Gastroesophageal sphincter (tissue), 4 donors: ENCODE measurements around the gene IL9. TPM values are rescaled to one million over a fixed set of nuclear protein-coding genes. Genes with fewer than 3 reads are reported as not detected.

Source experiments
- ATAC-seq: fragments of 150-250 bp; one replicate; pipeline ENCODE4 v1.9.1; 2016; ENCODE audit warnings: mild to moderate bottlenecking, moderate library complexity
- H3K27ac ChIP-seq, 4 donors: fragments of 200-600 bp; sonication (generic) in 3 of 4; 1 replicate in 3 of 4; 2 replicates in 1 of 4; pipeline ENCODE4 v1.5.1; 2016 to 2019
- H3K27me3 ChIP-seq: fragments of 200-600 bp; sonication (generic); one replicate; pipeline ENCODE4 v1.5.1; 2019
- H3K36me3 ChIP-seq, 2 donors: fragments of 200-600 bp; sonication (generic); one replicate each; pipeline ENCODE4 v1.5.1; 2019; ENCODE audit warnings: control low read depth in 1 of 2
- H3K4me1 ChIP-seq, 3 donors: fragments of 200-600 bp; sonication (generic); 1 replicate in 2 of 3; 2 replicates in 1 of 3; pipeline ENCODE4 v1.5.1; 2016 to 2019; ENCODE audit warnings: control low read depth in 2 of 3
- H3K4me3 ChIP-seq, 2 donors: fragments of 200-600 bp; sonication (generic); one replicate each; pipeline ENCODE4 v1.5.1; 2019; ENCODE audit warnings: mild to moderate bottlenecking in 1 of 2, moderate library complexity in 1 of 2
- H3K9me3 ChIP-seq, 3 donors: fragments of 200-600 bp; sonication (generic); one replicate each; pipeline ENCODE4 v1.5.1; 2017 to 2019; ENCODE audit warnings: control low read depth in 2 of 3
- CTCF ChIP-seq, 4 experiments: fragments of 200-600 bp in 2 of 4; fragments of 450-650 bp in 2 of 4; sonication (generic) in 1 of 4; IDR thresholded peaks; one replicate each; pipeline ENCODE4 v1.5.1; 2017 to 2019; ENCODE audit warnings: antibody characterized with exemption in 4 of 4, mild to moderate bottlenecking in 2 of 4, moderate library complexity in 2 of 4
- EP300 ChIP-seq: sonication (generic); formaldehyde crosslinking; IDR thresholded peaks from one replicate; pipeline ENCODE4 v1.6.1; 2017; ENCODE audit warnings: antibody characterized with exemption, mild to moderate bottlenecking
- POLR2A ChIP-seq, 2 donors: fragments of 450-650 bp; IDR thresholded peaks; one replicate each; pipeline ENCODE4 v1.6.1; 2017; ENCODE audit warnings: antibody characterized with exemption in 2 of 2, mild to moderate bottlenecking in 2 of 2, moderate library complexity in 1 of 2
- POLR2AphosphoS5 ChIP-seq: sonication (generic); formaldehyde crosslinking; IDR thresholded peaks from one replicate; pipeline ENCODE4 v1.6.1; 2017; ENCODE audit warnings: antibody characterized with exemption
- WGBS, 2 donors: methylation state at CpG; one replicate each; pipeline ENCODE4 v1.1.5; 2018; ENCODE audit warnings: low coverage in 1 of 2; 5-methylcytosine and 5-hydroxymethylcytosine counted together
- total RNA-seq, 4 donors: library from RNA; depleted of rRNA; stranded (reverse); fragments of >200 nt; gene quantifications; one replicate each; pipeline ENCODE4 v1.1.0, GENCODE V29; 2016

The IL9 gene
- total RNA-seq, 4 donors from 2014 or later: not detected

- no peak for TF ChIP-seq POLR2A (IDR thresholded peaks at IDR 0.05)
- TF ChIP-seq POLR2AphosphoS5: no peak
- no peak for TF ChIP-seq CTCF (IDR thresholded peaks at IDR 0.05)
- no peak for TF ChIP-seq EP300
- Histone ChIP-seq H3K36me3 (no peaks in the 10 kb centered on the region), H3K4me1 (peaks cover 0 to 30% (median 0%) of the 10 kb centered on the region in 3 donors), H3K27me3 (no peaks in the 10 kb centered on the region), H3K4me3 (no peak overlapping the region), H3K27ac (no peak overlapping the region), H3K9me3 (no peaks in the 10 kb centered on the region)
- peak; percentile 36 for ATAC-seq
- 66 to 95% methylated on average over 4 to 6 of the region's 13 CpGs for WGBS, 2 donors
Observed at GRCh38 chr5:135887881-135888614, 7.6 kb downstream of the IL9 start.

- Histone ChIP-seq H3K9me3 (no peaks in the 10 kb centered on the region), H3K4me1 (peaks cover 0 to 30% (median 0%) of the 10 kb centered on the region in 3 donors), H3K27ac (no peak overlapping the region), H3K36me3 (no peaks in the 10 kb centered on the region), H3K4me3 (no peak overlapping the region), H3K27me3 (no peaks in the 10 kb centered on the region)
- 10% methylated on average over 8 of the region's 8 CpGs; no CpG with 5 or more reads in 1 of the 2 donors for WGBS, 2 donors
- peak; percentile 65 for ATAC-seq
- TF ChIP-seq POLR2AphosphoS5 (no peak), POLR2A (IDR thresholded peaks at IDR 0.05) (no peak), EP300 (no peak), CTCF (IDR thresholded peaks at IDR 0.05) (peak; percentile 65 to 85 (median 81))
Observed at GRCh38 chr5:135887447-135887864, 8.2 kb downstream of the IL9 start.

- no peak for TF ChIP-seq CTCF (IDR thresholded peaks at IDR 0.05)
- no peak for TF ChIP-seq POLR2A (IDR thresholded peaks at IDR 0.05)
- TF ChIP-seq POLR2AphosphoS5: no peak
- TF ChIP-seq EP300: no peak
- Histone ChIP-seq H3K9me3 (no peaks in the 10 kb centered on the region), H3K27ac (no peak overlapping the region), H3K4me3 (no peak overlapping the region), H3K4me1 (peaks cover 0 to 28% (median 4%) of the 10 kb centered on the region in 3 donors), H3K27me3 (no peaks in the 10 kb centered on the region), H3K36me3 (no peaks in the 10 kb centered on the region)
- no peak for ATAC-seq
- WGBS, 2 donors: 70 to 80% methylated on average over 1 to 4 of the region's 4 CpGs
Observed at GRCh38 chr5:135886136-135886535, 9.5 kb downstream of the IL9 start.

GRCh38 chr5:135885031-135885430 lies 10.6 kb downstream of the IL9 start:
- no peaks in the 10 kb centered on the region for H3K9me3 ChIP-seq
- WGBS, 2 donors: 93 to 100% methylated on average over 2 to 3 of the region's 3 CpGs
- TF ChIP-seq POLR2A (IDR thresholded peaks at IDR 0.05) (no peak), EP300 (no peak), POLR2AphosphoS5 (no peak)
- no peaks in the 10 kb centered on the region for H3K36me3 ChIP-seq
- no peaks in the 10 kb centered on the region for H3K27me3 ChIP-seq
- H3K27ac ChIP-seq: no peak overlapping the region
- no peak overlapping the region for H3K4me3 ChIP-seq
- peaks cover 0 to 31% (median 4%) of the 10 kb centered on the region in 3 donors for H3K4me1 ChIP-seq
- ATAC-seq: no peak

- Histone ChIP-seq H3K36me3 (no peaks in the 10 kb centered on the region), H3K4me3 (no peak overlapping the region), H3K9me3 (no peaks in the 10 kb centered on the region), H3K4me1 (peaks cover 0 to 44% (median 10%) of the 10 kb centered on the region in 3 donors), H3K27me3 (no peaks in the 10 kb centered on the region), H3K27ac (no peak overlapping the region)
- TF ChIP-seq CTCF (IDR thresholded peaks at IDR 0.05) (no peak), POLR2A (IDR thresholded peaks at IDR 0.05) (no peak), POLR2AphosphoS5 (no peak)
- 71% methylated on average over 2 of the region's 4 CpGs; no CpG with 5 or more reads in 1 of the 2 donors for WGBS, 2 donors
- no peak for ATAC-seq
Observed at GRCh38 chr5:135883441-135883840, 12.2 kb downstream of the IL9 start.
